GM12878 (cell line): ENCODE results near the gene TXNDC8. TPM values are rescaled to one million over a fixed set of nuclear protein-coding genes. Genes with fewer than 3 reads are reported as not detected.

ENCODE experiments used
- ATF7 ChIP-seq: fragments of 450-650 bp; IDR thresholded peaks from 2 replicates; pipeline ENCODE4 v1.6.1; 2016; ENCODE audit warnings: low read depth, mild to moderate bottlenecking
- BACH1 ChIP-seq: fragments of 450-650 bp; IDR thresholded peaks from 2 replicates; pipeline ENCODE4 v1.6.1; 2017; ENCODE audit warnings: mild to moderate bottlenecking, borderline replicate concordance
- BRCA1 ChIP-seq: IDR thresholded peaks from 2 replicates; pipeline ENCODE4 v1.6.1; 2011; ENCODE audit warnings: low read depth, low read length, improper control_type of control experiment
- CBFB ChIP-seq: IDR thresholded peaks from 2 replicates; pipeline ENCODE4 v1.6.1; 2016; ENCODE audit warnings: antibody characterized with exemption, low read depth
- CHD2 ChIP-seq: IDR thresholded peaks from 2 replicates; pipeline ENCODE4 v1.6.1; 2011; ENCODE audit warnings: low read depth, low read length, improper control_type of control experiment, borderline replicate concordance
- CREM ChIP-seq: IDR thresholded peaks from 2 replicates; pipeline ENCODE4 v1.6.1; 2014; ENCODE audit warnings: antibody characterized with exemption, low read depth
- FOS ChIP-seq: IDR thresholded peaks from 3 replicates; pipeline ENCODE4 v1.6.1; 2011; ENCODE audit warnings: borderline replicate concordance; ENCODE audit not compliant: insufficient read length; ENCODE audit errors: extremely low read depth
- HCFC1 ChIP-seq: fragments of 150-350 bp; IDR thresholded peaks from 2 replicates; pipeline ENCODE4 v1.6.1; 2014; ENCODE audit warnings: low read length
- IRF4 ChIP-seq: IDR thresholded peaks from 2 replicates; pipeline ENCODE4 v1.6.1; 2011; ENCODE audit warnings: low read depth, low read length
- KAT2A ChIP-seq: conservative IDR thresholded peaks from 2 replicates; pipeline ENCODE4 v1.6.1; 2011; ENCODE audit warnings: low read depth, low read length; ENCODE audit not compliant: control insufficient read depth
- PAX8 ChIP-seq: fragments of 450-650 bp; IDR thresholded peaks from 2 replicates; pipeline ENCODE4 v1.6.1; 2017; ENCODE audit warnings: mild to moderate bottlenecking, moderate library complexity
- RFX5 ChIP-seq: IDR thresholded peaks from 2 replicates; pipeline ENCODE4 v1.6.1; 2011; ENCODE audit warnings: low read depth, low read length, improper control_type of control experiment
- RUNX3 ChIP-seq: IDR thresholded peaks from 2 replicates; pipeline ENCODE4 v1.6.1; 2012; ENCODE audit warnings: low read length, inconsistent platforms
- SIN3A ChIP-seq: IDR thresholded peaks from 2 replicates; pipeline ENCODE4 v1.6.1; 2012; ENCODE audit warnings: low read depth, low read length, improper control_type of control experiment
- SMARCA5 ChIP-seq: fragments of 450-650 bp; IDR thresholded peaks from 2 replicates; pipeline ENCODE4 v1.6.1; 2017; ENCODE audit warnings: mild to moderate bottlenecking
- SMC3 ChIP-seq: IDR thresholded peaks from 2 replicates; pipeline ENCODE4 v1.6.1; 2011; ENCODE audit warnings: low read length, improper control_type of control experiment, borderline replicate concordance
- SPI1 ChIP-seq: IDR thresholded peaks from 2 replicates; pipeline ENCODE4 v1.6.1; 2011; ENCODE audit warnings: low read depth, mild to moderate bottlenecking, low read length, moderate library complexity, borderline replicate concordance; ENCODE audit not compliant: insufficient read depth
- SREBF1 ChIP-seq: IDR thresholded peaks from 2 replicates; pipeline ENCODE4 v1.6.1; 2012; ENCODE audit warnings: mild to moderate bottlenecking, low read length
- TBL1XR1 ChIP-seq: IDR thresholded peaks from 2 replicates; pipeline ENCODE4 v1.6.1; 2012; ENCODE audit warnings: low read depth, low read length, improper control_type of control experiment
- TCF12 ChIP-seq: IDR thresholded peaks from 2 replicates; pipeline ENCODE4 v1.6.1; 2011; ENCODE audit warnings: low read depth, mild to moderate bottlenecking, low read length
- WRNIP1 ChIP-seq: IDR thresholded peaks from 2 replicates; pipeline ENCODE4 v1.6.1; 2011; ENCODE audit warnings: low read depth, low read length, improper control_type of control experiment, borderline replicate concordance
- YY1 ChIP-seq: IDR thresholded peaks from 2 replicates; pipeline ENCODE4 v1.6.1; 2011; ENCODE audit warnings: low read depth, mild to moderate bottlenecking, low read length
- ZNF384 ChIP-seq: IDR thresholded peaks from 2 replicates; pipeline ENCODE4 v1.6.1; 2012; ENCODE audit warnings: low read depth, mild to moderate bottlenecking, low read length, improper control_type of control experiment, borderline replicate concordance
- polyA plus RNA-seq, 11 experiments: library from polyadenylated mRNA; depleted of rRNA in 4 of 11; unstranded in 6 of 11; stranded (reverse) in 5 of 11; fragments of >200 nt; fragmentation: Nextera tagmentation in 4 of 11; fragmentation: Illumina TruSeq in 1 of 11; extraction: Ambion mirVana in 4 of 11; extraction: Trizol in 1 of 11; gene quantifications; 1 replicate in 1 of 11; 2 replicates in 10 of 11; pipeline versions ENCODE4 v1.2.1 to v1.2.3, GENCODE V29; 2011 to 2016; ENCODE audit warnings: inconsistent platforms in 2 of 11, missing spikeins in 2 of 11, low read depth in 1 of 11
- total RNA-seq, 4 experiments: library from RNA; depleted of rRNA in 3 of 4; stranded (reverse); fragments of >200 nt in 3 of 4; fragmentation: Illumina TruSeq in 1 of 4; extraction: Trizol in 1 of 4; gene quantifications; 2 replicates each; pipeline versions ENCODE4 v1.2.1 to v1.2.3, GENCODE V29; 2013 to 2021
- TF ChIP-seq, protein P1 (sequence below): fragments of 450-650 bp; IDR thresholded peaks from 2 replicates; pipeline ENCODE4 v1.6.1; 2017; ENCODE audit warnings: antibody characterized with exemption, mild to moderate bottlenecking, moderate library complexity
- TF ChIP-seq, protein P2 (sequence below): fragments of 450-650 bp; IDR thresholded peaks from 2 replicates; pipeline ENCODE4 v1.6.1; 2018; ENCODE audit warnings: mild to moderate bottlenecking, low read depth, moderate library complexity; ENCODE audit not compliant: partially characterized antibody
- TF ChIP-seq, protein P3 (sequence below): IDR thresholded peaks from 2 replicates; pipeline ENCODE4 v1.6.1; 2011; ENCODE audit warnings: low read depth, low read length, improper control_type of control experiment, borderline replicate concordance

The TXNDC8 gene
- total and polyA plus RNA-seq, 10 of the 15 experiments (the other 5 are each of a cell fraction or from before 2014, with no cell fraction given): not detected

DNA sequence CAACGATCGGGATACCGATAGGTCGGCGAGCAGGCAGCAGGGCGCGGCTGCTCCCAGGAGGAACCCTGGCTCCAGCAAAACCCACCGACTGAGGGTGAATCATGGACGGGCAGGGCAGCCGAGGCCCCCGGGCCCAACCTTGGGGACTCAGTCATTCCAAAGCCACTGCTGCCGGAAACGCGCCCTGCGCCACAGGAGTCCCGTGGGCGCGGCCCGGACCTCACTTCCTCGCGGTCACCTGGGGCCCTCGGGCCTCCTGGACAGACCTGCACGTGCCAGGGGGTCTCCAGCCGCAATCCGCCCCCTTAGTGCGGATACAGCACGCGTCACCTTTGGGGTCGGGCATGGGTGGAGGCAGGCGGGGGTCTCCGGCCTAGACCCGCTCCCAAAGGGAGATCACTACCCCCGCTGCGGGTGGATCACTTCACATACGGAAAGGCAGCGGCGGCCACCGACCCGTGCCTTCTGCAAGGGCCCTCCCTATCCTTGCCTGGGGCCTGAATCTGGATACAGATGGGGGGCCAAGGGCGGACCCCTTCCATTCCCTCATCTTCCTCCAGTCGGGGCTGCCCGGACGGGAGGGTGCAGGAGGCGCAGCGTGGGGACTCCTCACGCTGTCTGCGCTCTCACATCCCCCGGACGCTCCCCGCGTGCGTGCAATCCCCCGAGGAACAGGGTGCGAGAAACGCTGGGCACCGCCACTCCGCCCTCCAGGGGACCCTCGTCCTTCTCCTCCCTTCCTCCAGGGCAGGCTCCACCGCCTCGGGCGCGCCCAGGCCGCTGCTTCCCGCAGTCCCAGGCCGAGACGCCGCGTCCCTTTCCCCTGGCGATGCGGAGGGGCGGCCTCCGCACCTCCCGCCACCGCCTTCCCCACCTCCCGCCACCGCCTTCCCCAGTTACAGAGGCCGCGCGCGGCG is 81.9 kb downstream of the TXNDC8 start (continued):
- TF ChIP-seq ZNF384: no peak
- no peak for TF ChIP-seq TCF12
- no peak for TF ChIP-seq SREBF1
- no peak for TF ChIP-seq FOS
- TF ChIP-seq WRNIP1: no peak
- peak; percentile 29; the same call in 1 of the 2 replicates for TF ChIP-seq BACH1
- TF ChIP-seq CHD2: no peak
- 0 out of 2 replicates have a peak, but pooled peaks have one; percentile 12 for TF ChIP-seq SMARCA5
- TF ChIP-seq, protein P1, sequence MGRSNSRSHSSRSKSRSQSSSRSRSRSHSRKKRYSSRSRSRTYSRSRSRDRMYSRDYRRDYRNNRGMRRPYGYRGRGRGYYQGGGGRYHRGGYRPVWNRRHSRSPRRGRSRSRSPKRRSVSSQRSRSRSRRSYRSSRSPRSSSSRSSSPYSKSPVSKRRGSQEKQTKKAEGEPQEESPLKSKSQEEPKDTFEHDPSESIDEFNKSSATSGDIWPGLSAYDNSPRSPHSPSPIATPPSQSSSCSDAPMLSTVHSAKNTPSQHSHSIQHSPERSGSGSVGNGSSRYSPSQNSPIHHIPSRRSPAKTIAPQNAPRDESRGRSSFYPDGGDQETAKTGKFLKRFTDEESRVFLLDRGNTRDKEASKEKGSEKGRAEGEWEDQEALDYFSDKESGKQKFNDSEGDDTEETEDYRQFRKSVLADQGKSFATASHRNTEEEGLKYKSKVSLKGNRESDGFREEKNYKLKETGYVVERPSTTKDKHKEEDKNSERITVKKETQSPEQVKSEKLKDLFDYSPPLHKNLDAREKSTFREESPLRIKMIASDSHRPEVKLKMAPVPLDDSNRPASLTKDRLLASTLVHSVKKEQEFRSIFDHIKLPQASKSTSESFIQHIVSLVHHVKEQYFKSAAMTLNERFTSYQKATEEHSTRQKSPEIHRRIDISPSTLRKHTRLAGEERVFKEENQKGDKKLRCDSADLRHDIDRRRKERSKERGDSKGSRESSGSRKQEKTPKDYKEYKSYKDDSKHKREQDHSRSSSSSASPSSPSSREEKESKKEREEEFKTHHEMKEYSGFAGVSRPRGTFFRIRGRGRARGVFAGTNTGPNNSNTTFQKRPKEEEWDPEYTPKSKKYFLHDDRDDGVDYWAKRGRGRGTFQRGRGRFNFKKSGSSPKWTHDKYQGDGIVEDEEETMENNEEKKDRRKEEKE: no peak
- peak; percentile 58 for TF ChIP-seq RUNX3
- TF ChIP-seq, protein P2, sequence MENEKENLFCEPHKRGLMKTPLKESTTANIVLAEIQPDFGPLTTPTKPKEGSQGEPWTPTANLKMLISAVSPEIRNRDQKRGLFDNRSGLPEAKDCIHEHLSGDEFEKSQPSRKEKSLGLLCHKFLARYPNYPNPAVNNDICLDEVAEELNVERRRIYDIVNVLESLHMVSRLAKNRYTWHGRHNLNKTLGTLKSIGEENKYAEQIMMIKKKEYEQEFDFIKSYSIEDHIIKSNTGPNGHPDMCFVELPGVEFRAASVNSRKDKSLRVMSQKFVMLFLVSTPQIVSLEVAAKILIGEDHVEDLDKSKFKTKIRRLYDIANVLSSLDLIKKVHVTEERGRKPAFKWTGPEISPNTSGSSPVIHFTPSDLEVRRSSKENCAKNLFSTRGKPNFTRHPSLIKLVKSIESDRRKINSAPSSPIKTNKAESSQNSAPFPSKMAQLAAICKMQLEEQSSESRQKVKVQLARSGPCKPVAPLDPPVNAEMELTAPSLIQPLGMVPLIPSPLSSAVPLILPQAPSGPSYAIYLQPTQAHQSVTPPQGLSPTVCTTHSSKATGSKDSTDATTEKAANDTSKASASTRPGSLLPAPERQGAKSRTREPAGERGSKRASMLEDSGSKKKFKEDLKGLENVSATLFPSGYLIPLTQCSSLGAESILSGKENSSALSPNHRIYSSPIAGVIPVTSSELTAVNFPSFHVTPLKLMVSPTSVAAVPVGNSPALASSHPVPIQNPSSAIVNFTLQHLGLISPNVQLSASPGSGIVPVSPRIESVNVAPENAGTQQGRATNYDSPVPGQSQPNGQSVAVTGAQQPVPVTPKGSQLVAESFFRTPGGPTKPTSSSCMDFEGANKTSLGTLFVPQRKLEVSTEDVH: no peak
- no peak for TF ChIP-seq KAT2A
- no peak for TF ChIP-seq ATF7
- no peak for TF ChIP-seq CREM
- no peak for TF ChIP-seq BRCA1
- TF ChIP-seq IRF4: no peak
- TF ChIP-seq PAX8: no peak
- TF ChIP-seq, protein P3, sequence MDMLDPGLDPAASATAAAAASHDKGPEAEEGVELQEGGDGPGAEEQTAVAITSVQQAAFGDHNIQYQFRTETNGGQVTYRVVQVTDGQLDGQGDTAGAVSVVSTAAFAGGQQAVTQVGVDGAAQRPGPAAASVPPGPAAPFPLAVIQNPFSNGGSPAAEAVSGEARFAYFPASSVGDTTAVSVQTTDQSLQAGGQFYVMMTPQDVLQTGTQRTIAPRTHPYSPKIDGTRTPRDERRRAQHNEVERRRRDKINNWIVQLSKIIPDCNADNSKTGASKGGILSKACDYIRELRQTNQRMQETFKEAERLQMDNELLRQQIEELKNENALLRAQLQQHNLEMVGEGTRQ: no peak; the same call in 1 of the 2 replicates
- no peak for TF ChIP-seq RFX5
- TF ChIP-seq SMC3: no peak
- TF ChIP-seq HCFC1: no peak
- TF ChIP-seq YY1: no peak
- TF ChIP-seq SPI1: peak; percentile 25; the same call in 1 of the 2 replicates
- no peak for TF ChIP-seq CBFB
- TF ChIP-seq SIN3A: no peak
- TF ChIP-seq TBL1XR1: no peak
